H1 (cell line): ENCODE measurements around the gene GXYLT1. TPM values are rescaled to one million over a fixed set of nuclear protein-coding genes. Genes with fewer than 3 reads are reported as not detected.

Experiments used
- CTCF ChIA-PET: fragments of 300-600 bp; sonication (Branson Sonifier 250); formaldehyde crosslinking; loops from one replicate; lab custom pipeline; 2021; ENCODE audit not compliant: partially characterized antibody; lab: Charles Lee
- POLR2A ChIA-PET: fragments of 300-600 bp; sonication (Branson Sonifier 250); formaldehyde crosslinking; loops from one replicate; lab custom pipeline; 2021; ENCODE audit warnings: inconsistent platforms; ENCODE audit not compliant: partially characterized antibody; lab: Charles Lee
- DNase-seq, 2 experiments: peaks; one replicate each; pipeline versions ENCODE4 v3.0.0 to v3.0.0-alpha.2; 2010 to 2022; ENCODE audit warnings: low spot score in 2 of 2, low read depth in 1 of 2, mixed read lengths in 1 of 2
- FAIRE-seq: peaks from 2 replicates; lab custom pipeline; 2011; peaks lifted over from hg19 to GRCh38; lab: Jason Lieb, UNC
- H2AFZ ChIP-seq: 2 replicates; pipeline ENCODE4 v1.8.1; 2012; ENCODE audit warnings: low read length, inconsistent platforms
- H2AK5ac ChIP-seq: 2 replicates; pipeline ENCODE4 v1.6.1; 2013; ENCODE audit warnings: low read depth, low read length
- H2BK120ac ChIP-seq: replicated peaks from 2 replicates; pipeline ENCODE3; 2013; ENCODE audit warnings: low read depth, low read length, inconsistent platforms
- H2BK12ac ChIP-seq: 2 replicates; pipeline ENCODE4 v1.6.1; 2013; ENCODE audit warnings: low read depth, low read length
- H2BK15ac ChIP-seq: 2 replicates; pipeline ENCODE4 v1.6.1; 2013; ENCODE audit warnings: low read length
- H2BK20ac ChIP-seq: 2 replicates; pipeline ENCODE4 v1.6.1; 2013; ENCODE audit warnings: low read length
- H2BK5ac ChIP-seq: 2 replicates; pipeline ENCODE4 v1.6.1; 2013; ENCODE audit warnings: low read depth, low read length
- H3K14ac ChIP-seq: 2 replicates; pipeline ENCODE4 v1.6.1; 2013; ENCODE audit warnings: inconsistent platforms; ENCODE audit not compliant: insufficient read length
- H3K18ac ChIP-seq: 2 replicates; pipeline ENCODE4 v1.6.1; 2013; ENCODE audit warnings: low read length; ENCODE audit errors: extremely low read depth
- H3K23ac ChIP-seq: 2 replicates; pipeline ENCODE4 v1.6.1; 2013; ENCODE audit warnings: inconsistent platforms; ENCODE audit not compliant: insufficient read length
- H3K23me2 ChIP-seq: 2 replicates; pipeline ENCODE4 v1.6.1; 2013; ENCODE audit warnings: low read depth, low read length
- H3K27ac ChIP-seq: 2 replicates; pipeline ENCODE4 v1.6.1; 2011; ENCODE audit warnings: low read depth, low read length, inconsistent platforms
- H3K27me3 ChIP-seq, 4 experiments: replicated peaks in 1 of 4; 1 replicate in 1 of 4; 2 replicates in 3 of 4; pipeline versions ENCODE4 v1.6.1 to v1.8.1; 2011 to 2013; ENCODE audit warnings: low read length in 3 of 4, mild to moderate bottlenecking in 3 of 4, inconsistent platforms in 2 of 4, mixed read lengths in 2 of 4, moderate library complexity in 1 of 4; ENCODE audit not compliant: control insufficient read depth in 3 of 4, insufficient read depth in 3 of 4; ENCODE audit errors: extremely low read depth in 1 of 4
- H3K36me3 ChIP-seq, 4 experiments: 2 replicates each; pipeline versions ENCODE4 v1.6.1 to v1.8.1; 2011 to 2013; ENCODE audit warnings: mild to moderate bottlenecking in 4 of 4, low read length in 3 of 4, moderate library complexity in 2 of 4, control low read depth in 1 of 4, inconsistent platforms in 1 of 4; ENCODE audit not compliant: insufficient read depth in 4 of 4, control insufficient read depth in 2 of 4
- H3K4ac ChIP-seq: replicated peaks from 2 replicates; pipeline ENCODE3; 2013; ENCODE audit warnings: low read length, low read depth, mixed read lengths, inconsistent platforms; ENCODE audit not compliant: insufficient read length
- H3K4me1 ChIP-seq, 4 experiments: replicated peaks in 1 of 4; 1 replicate in 1 of 4; 2 replicates in 3 of 4; pipeline versions ENCODE4 v1.6.1 to v1.8.1; 2011 to 2013; ENCODE audit warnings: low read length in 3 of 4, inconsistent platforms in 2 of 4, mixed read lengths in 1 of 4; ENCODE audit not compliant: insufficient read depth in 4 of 4, control insufficient read depth in 3 of 4
- H3K4me2 ChIP-seq, 2 experiments: 2 replicates each; pipeline versions ENCODE4 v1.6.1 to v1.8.1; 2011 to 2013; ENCODE audit warnings: low read depth in 2 of 2, low read length in 2 of 2, control low read depth in 1 of 2, inconsistent platforms in 1 of 2, mild to moderate bottlenecking in 1 of 2; ENCODE audit not compliant: insufficient read depth in 1 of 2
- H3K4me3 ChIP-seq, 4 experiments: fragments of 200-600, 300-600 bp in 1 of 4; sonication (generic), shearing (Covaris generic), sonication (Bioruptor Twin) in 1 of 4; 2 replicates each; pipeline versions ENCODE4 v1.5.1 to v1.8.1; 2011 to 2016; ENCODE audit warnings: low read length in 4 of 4, low read depth in 3 of 4, control low read depth in 2 of 4, inconsistent platforms in 2 of 4, mild to moderate bottlenecking in 2 of 4, mixed read lengths in 1 of 4, moderate library complexity in 1 of 4; ENCODE audit not compliant: insufficient read depth in 2 of 4; ENCODE audit errors: extremely low read depth in 1 of 4
- H3K56ac ChIP-seq: replicated peaks from 2 replicates; pipeline ENCODE3; 2013; ENCODE audit warnings: low read depth, mild to moderate bottlenecking, mixed read lengths, low read length, inconsistent platforms; ENCODE audit not compliant: insufficient read length
- H3K79me1 ChIP-seq: 2 replicates; pipeline ENCODE4 v1.6.1; 2013; ENCODE audit warnings: low read depth, low read length, control low read depth
- H3K79me2 ChIP-seq, 2 experiments: 2 replicates each; pipeline versions ENCODE4 v1.6.1 to v1.8.1; 2012 to 2013; ENCODE audit warnings: low read length in 2 of 2, mild to moderate bottlenecking in 2 of 2, inconsistent platforms in 1 of 2; ENCODE audit not compliant: insufficient read depth in 2 of 2, control insufficient read depth in 1 of 2
- H3K9ac ChIP-seq, 4 experiments: replicated peaks in 1 of 4; 1 replicate in 1 of 4; 2 replicates in 3 of 4; pipeline versions ENCODE4 v1.6.1 to v1.8.1; 2011 to 2013; ENCODE audit warnings: low read depth in 3 of 4, low read length in 3 of 4, control low read depth in 2 of 4, mild to moderate bottlenecking in 2 of 4, moderate library complexity in 2 of 4, inconsistent platforms in 1 of 4; ENCODE audit errors: extremely low read depth in 1 of 4
- H3K9me3 ChIP-seq, 2 experiments: 2 replicates each; pipeline versions ENCODE4 v1.6.1 to v1.8.1; 2012 to 2013; ENCODE audit warnings: mild to moderate bottlenecking in 2 of 2, moderate library complexity in 2 of 2, control low read depth in 1 of 2, inconsistent platforms in 1 of 2, low read depth in 1 of 2, low read length in 1 of 2, mixed read lengths in 1 of 2; ENCODE audit not compliant: insufficient read depth in 2 of 2
- H4K20me1 ChIP-seq, 2 experiments: replicated peaks in 1 of 2; 2 replicates each; pipeline versions ENCODE3 to v1.8.1; 2011 to 2013; ENCODE audit warnings: inconsistent platforms in 2 of 2, low read length in 2 of 2, mild to moderate bottlenecking in 1 of 2; ENCODE audit not compliant: insufficient read depth in 2 of 2, control insufficient read depth in 1 of 2
- H4K5ac ChIP-seq: 2 replicates; pipeline ENCODE4 v1.6.1; 2013; ENCODE audit warnings: low read length, low read depth, mixed read lengths, inconsistent platforms; ENCODE audit not compliant: insufficient read length
- H4K8ac ChIP-seq: 2 replicates; pipeline ENCODE4 v1.8.0; 2013; ENCODE audit warnings: mild to moderate bottlenecking, moderate library complexity, low read length, inconsistent platforms; ENCODE audit not compliant: insufficient read depth; ENCODE audit errors: extremely low read depth
- H4K91ac ChIP-seq: replicated peaks from 2 replicates; pipeline ENCODE3; 2013; ENCODE audit warnings: low read length, mixed read lengths, inconsistent platforms; ENCODE audit not compliant: insufficient read length
- RXRA ChIP-seq: IDR thresholded peaks from 2 replicates; pipeline ENCODE4 v1.6.1; 2011; ENCODE audit warnings: low read depth, mild to moderate bottlenecking, low read length, moderate library complexity; ENCODE audit not compliant: insufficient read depth
- SIRT6 ChIP-seq: IDR thresholded peaks from one replicate; pipeline ENCODE4 v1.7.1; 2012; ENCODE audit warnings: low read length, inconsistent platforms
- ZNF274 ChIP-seq: IDR thresholded peaks from 2 replicates; pipeline ENCODE4 v1.7.0; 2012; ENCODE audit warnings: low read length, borderline replicate concordance; ENCODE audit errors: extremely low read depth
- WGBS, 2 experiments: shearing (Covaris generic) in 1 of 2; methylation state at CpG; one replicate each; pipeline versions ENCODE4 v1.1.6 to v1.1.7; 2013 to 2015; ENCODE audit warnings: low lambda C conversion rate in 2 of 2, mixed read lengths in 2 of 2, inconsistent platforms in 1 of 2, low coverage in 1 of 2, missing lambda C conversion rate in 1 of 2; ENCODE audit not compliant: insufficient replicate concordance in 2 of 2, insufficient coverage in 1 of 2, insufficient read length in 1 of 2; ENCODE audit errors: extremely low coverage in 1 of 2, missing lambda C conversion rate in 1 of 2; 5-methylcytosine and 5-hydroxymethylcytosine counted together
- polyA plus RNA-seq, 7 experiments: library from polyadenylated mRNA; depleted of rRNA in 3 of 7; stranded (reverse) in 5 of 7; unstranded in 2 of 7; fragments of >200 nt in 5 of 7; fragments of 200-250 nt in 2 of 7; gene quantifications; 1 replicate in 5 of 7; 2 replicates in 1 of 7; 4 replicates in 1 of 7; pipeline versions ENCODE4 v1.2.1 to v1.2.3, GENCODE V29; 2011 to 2013; ENCODE audit warnings: missing spikeins in 2 of 7, mixed read lengths in 2 of 7
- total RNA-seq: library from RNA; stranded (reverse); fragmentation: NEBNext Ultra II Directional; extraction: Animal tissue kit (Norgen Biotek cat#: 25700); gene quantifications from 2 replicates; pipeline ENCODE4 v1.2.1, GENCODE V29; 2021

The GXYLT1 gene
- total and polyA plus RNA-seq, 2 of the 8 experiments (the other 6 are each of a cell fraction or from before 2014, with no cell fraction given): 3.1 to 10.7 TPM

- Histone ChIP-seq H2BK20ac (no peak overlapping the region), H4K8ac (no peak overlapping the region), H3K18ac (no peak overlapping the region), H2AK5ac (no peak overlapping the region), H4K91ac (no peak overlapping the region), H4K20me1 (no peaks in the 10 kb centered on the region), H3K79me2 (no peaks in the 10 kb centered on the region), H2BK15ac (no peak overlapping the region), H3K23ac (no peak overlapping the region), H3K4me3 (no peak overlapping the region), H3K23me2 (no peaks in the 10 kb centered on the region), H3K27me3 (no peaks in the 10 kb centered on the region), H3K14ac (no peak overlapping the region), H3K36me3 (peaks cover 0 to 6% (median under 1%) of the 10 kb centered on the region in 4 experiments; a peak in 3 of 8 replicates), H2BK5ac (no peak overlapping the region), H3K79me1 (no peaks in the 10 kb centered on the region), H2BK120ac (no peak overlapping the region), H3K56ac (no peak overlapping the region), H3K27ac (no peak overlapping the region), H2AFZ (no peak overlapping the region), H3K9ac (no peak overlapping the region), H3K9me3 (peaks cover 11 to 14% of the 10 kb centered on the region in 2 experiments; a peak in 3 of 4 replicates), H3K4me2 (no peak overlapping the region), H3K4ac (no peak overlapping the region), H3K4me1 (no peaks in the 10 kb centered on the region), H4K5ac (no peak overlapping the region), H2BK12ac (no peak overlapping the region)
- TF ChIP-seq RXRA (no peak), SIRT6 (no peak), ZNF274 (no peak)
- WGBS, 2 experiments: 97% methylated on average over 3 of the region's 3 CpGs; no CpG with 5 or more reads in 1 of the 2 experiments
- DNase-seq (no peak), FAIRE-seq (no peak)
- POLR2A ChIA-PET: no interaction called here
- CTCF ChIA-PET: no interaction called here
Observed at GRCh38 chr12:42109031-42109430, 35.6 kb downstream of the GXYLT1 start.
